Spleen (tissue), 7 donors: ENCODE measurements around the gene EXOC3.

Experiments used
- CTCF ChIP-seq, 11 experiments: fragments of 200-600 bp in 7 of 11; fragments of 450-650 bp in 4 of 11; sonication (generic) in 4 of 11; IDR thresholded peaks in 8 of 11; conservative IDR thresholded peaks in 3 of 11; 1 replicate in 7 of 11; 2 replicates in 4 of 11; pipeline versions ENCODE4 v1.4.0 to v1.8.0; 2016 to 2021; ENCODE audit warnings: antibody characterized with exemption in 11 of 11, inconsistent platforms in 4 of 11, mild to moderate bottlenecking in 1 of 11
- POLR2A ChIP-seq, 3 donors: fragments of 450-650 bp; IDR thresholded peaks; one replicate each; pipeline ENCODE4 v1.5.1; 2017; ENCODE audit warnings: antibody characterized with exemption in 3 of 3, mild to moderate bottlenecking in 1 of 3
- donor health status: DM: no; HTN: no; CAD: no; lungs with moderate emphysema.
- donor health status: DM: no; HTN: no; CAD: no.
- donor health status: DM: no; HTN: no; CAD: no.

GRCh38 chr5:403995-404394 lies 39.0 kb upstream of the EXOC3 start:
- TF ChIP-seq CTCF (IDR thresholded peaks at IDR 0.05 in 8 of 11, conservative IDR thresholded peaks at IDR 0.05 in 3 of 11) (no peak), POLR2A (IDR thresholded peaks at IDR 0.05) (no peak)
